ENCODE results near the gene WDR81. TPM values are rescaled to one million over a fixed set of nuclear protein-coding genes. Genes with fewer than 3 reads are reported as not detected.

WDR81 gene
- total and polyA plus RNA-seq, 8 donors, result 9.3 to 56.5 (median 13.6) TPM

DNA sequence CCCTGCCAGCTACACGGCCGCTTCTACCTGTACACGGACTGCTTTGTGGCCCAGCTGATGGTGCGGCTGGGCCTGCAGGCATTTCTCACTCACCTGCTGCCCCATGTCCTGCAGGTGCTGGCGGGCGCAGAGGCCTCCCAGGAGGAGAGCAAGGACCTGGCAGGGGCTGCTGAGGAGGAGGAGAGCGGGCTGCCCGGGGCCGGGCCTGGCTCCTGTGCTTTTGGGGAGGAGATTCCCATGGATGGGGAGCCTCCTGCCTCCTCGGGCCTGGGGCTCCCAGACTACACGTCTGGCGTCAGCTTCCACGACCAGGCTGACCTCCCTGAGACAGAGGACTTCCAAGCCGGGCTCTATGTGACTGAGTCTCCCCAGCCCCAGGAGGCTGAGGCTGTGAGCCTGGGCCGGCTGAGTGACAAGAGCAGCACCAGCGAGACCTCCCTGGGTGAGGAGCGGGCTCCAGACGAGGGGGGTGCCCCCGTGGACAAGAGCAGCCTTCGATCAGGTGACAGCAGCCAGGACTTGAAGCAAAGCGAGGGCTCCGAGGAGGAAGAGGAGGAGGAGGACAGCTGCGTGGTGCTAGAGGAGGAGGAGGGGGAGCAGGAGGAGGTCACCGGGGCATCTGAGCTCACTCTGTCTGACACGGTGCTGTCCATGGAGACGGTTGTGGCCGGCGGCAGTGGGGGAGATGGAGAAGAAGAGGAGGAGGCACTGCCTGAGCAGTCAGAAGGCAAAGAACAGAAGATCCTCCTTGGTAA lies 3.5 kb downstream of the WDR81 start:
- 86 to 92% (median 90%) methylated on average over 24 to 28 of the region's 28 CpGs for WGBS, 5 donors
- H3K27me3 ChIP-seq, result no peaks in the 10 kb centered on the region
- intact Hi-C loops (cut with DNase I; ENCODE audit: low total_unique reads), result loop anchor here (10.0 kb wide), 1 partner anchor 47 kb away; no protein-coding TSS in a partner anchor
- H3K4me3 ChIP-seq, result no peak overlapping the region
- DNase-seq, result peak in 1 of 2 donors; percentile 3
- peaks cover 37 to 79% (median 65%) of the 10 kb centered on the region in 4 donors for H3K4me1 ChIP-seq
- peak overlapping the region in 1 of 5 donors; percentile 88 for H3K27ac ChIP-seq
- H3K9me3 ChIP-seq, result no peaks in the 10 kb centered on the region
- peaks cover 31 to 69% (median 63%) of the 10 kb centered on the region in 4 donors for H3K36me3 ChIP-seq
- TF ChIP-seq, protein P1, sequence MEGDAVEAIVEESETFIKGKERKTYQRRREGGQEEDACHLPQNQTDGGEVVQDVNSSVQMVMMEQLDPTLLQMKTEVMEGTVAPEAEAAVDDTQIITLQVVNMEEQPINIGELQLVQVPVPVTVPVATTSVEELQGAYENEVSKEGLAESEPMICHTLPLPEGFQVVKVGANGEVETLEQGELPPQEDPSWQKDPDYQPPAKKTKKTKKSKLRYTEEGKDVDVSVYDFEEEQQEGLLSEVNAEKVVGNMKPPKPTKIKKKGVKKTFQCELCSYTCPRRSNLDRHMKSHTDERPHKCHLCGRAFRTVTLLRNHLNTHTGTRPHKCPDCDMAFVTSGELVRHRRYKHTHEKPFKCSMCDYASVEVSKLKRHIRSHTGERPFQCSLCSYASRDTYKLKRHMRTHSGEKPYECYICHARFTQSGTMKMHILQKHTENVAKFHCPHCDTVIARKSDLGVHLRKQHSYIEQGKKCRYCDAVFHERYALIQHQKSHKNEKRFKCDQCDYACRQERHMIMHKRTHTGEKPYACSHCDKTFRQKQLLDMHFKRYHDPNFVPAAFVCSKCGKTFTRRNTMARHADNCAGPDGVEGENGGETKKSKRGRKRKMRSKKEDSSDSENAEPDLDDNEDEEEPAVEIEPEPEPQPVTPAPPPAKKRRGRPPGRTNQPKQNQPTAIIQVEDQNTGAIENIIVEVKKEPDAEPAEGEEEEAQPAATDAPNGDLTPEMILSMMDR (IDR thresholded peaks at IDR 0.05), result no peak
- TF ChIP-seq EP300 (IDR thresholded peaks at IDR 0.05) (no peak), POLR2A (IDR thresholded peaks at IDR 0.05) (no peak), POLR2AphosphoS5 (IDR thresholded peaks at IDR 0.05) (no peak)

DNA sequence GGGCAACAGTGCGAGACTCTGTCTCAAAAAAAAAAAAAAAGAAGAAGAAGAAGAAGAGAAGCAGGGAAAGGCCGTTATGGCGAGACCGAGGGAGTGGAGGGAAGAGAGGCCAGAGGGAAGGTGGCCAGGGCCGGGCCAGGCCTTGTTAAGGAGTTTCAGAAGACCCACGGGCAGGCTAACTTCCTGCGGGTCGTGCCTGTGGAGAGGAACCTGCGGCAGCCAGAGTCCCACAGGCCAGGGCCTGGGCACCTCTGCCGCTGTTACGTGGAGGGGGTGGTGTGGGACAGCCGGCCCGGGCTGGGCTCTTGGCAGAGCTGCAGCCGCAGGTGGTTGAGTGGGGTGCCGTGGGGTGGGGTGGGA lies 5.4 kb downstream of the WDR81 start:
- DNase-seq, result no peak
- H3K27ac ChIP-seq, result peak overlapping the region; percentile 36 to 88 (median 82)
- H3K9me3 ChIP-seq, result no peaks in the 10 kb centered on the region
- intact Hi-C loops (cut with DNase I; ENCODE audit: low total_unique reads), result loop anchor here (10.0 kb wide), 1 partner anchor 45 kb away; no protein-coding TSS in a partner anchor
- TF ChIP-seq EP300 (IDR thresholded peaks at IDR 0.05), result no peak
- TF ChIP-seq, protein P1 (IDR thresholded peaks at IDR 0.05), result no peak
- no peak for TF ChIP-seq POLR2AphosphoS5 (IDR thresholded peaks at IDR 0.05)
- TF ChIP-seq POLR2A (IDR thresholded peaks at IDR 0.05), result no peak
- peaks cover 43 to 88% (median 82%) of the 10 kb centered on the region in 4 donors for H3K36me3 ChIP-seq
- H3K27me3 ChIP-seq, result no peaks in the 10 kb centered on the region
- H3K4me3 ChIP-seq, result peak overlapping the region in 3 of 4 donors; percentile 2 to 21 (median 3)
- WGBS, 5 donors, result 40 to 82% (median 64%) methylated on average over 10 to 15 of the region's 15 CpGs
- peaks cover 27 to 64% (median 52%) of the 10 kb centered on the region in 4 donors for H3K4me1 ChIP-seq

DNA sequence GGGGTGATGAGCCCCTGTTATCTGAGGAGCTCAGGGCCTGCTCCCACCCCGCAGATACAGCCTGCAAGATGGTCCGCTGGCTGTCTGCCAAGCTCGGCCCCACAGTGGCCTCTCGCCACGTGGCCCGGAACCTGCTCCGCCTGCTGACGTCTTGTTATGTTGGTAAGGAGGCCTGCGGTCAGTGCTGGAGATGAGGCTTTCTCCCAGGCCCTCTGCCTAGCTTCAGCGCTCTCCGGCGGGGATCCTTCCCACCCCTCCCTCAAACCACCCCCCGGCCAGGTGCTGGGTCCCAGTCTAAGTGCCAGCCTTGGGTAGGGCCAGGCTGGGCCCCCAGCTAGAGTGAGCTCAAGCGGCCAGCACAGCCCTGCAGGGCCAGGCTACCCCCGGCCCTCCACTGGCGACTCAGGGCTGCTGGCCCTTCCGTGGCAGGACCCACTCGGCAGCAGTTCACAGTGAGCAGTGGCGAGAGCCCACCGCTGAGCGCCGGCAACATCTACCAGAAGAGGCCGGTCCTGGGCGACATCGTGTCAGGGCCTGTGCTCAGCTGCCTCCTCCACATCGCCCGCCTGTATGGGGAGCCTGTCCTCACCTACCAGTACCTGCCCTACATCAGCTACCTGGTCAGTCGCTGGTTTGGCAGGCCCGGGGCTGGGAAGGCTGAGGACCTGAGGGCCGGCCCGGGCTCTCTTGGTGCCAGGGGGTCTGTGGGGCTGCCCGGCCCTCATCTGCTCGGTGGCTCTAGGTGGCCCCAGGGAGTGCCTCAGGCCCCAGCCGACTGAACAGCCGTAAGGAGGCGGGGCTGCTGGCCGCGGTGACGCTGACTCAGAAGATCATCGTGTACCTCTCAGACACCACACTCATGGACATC lies 6.1 kb downstream of the WDR81 start:
- Histone ChIP-seq H3K9me3 (no peaks in the 10 kb centered on the region), H3K36me3 (peaks cover 50 to 94% (median 88%) of the 10 kb centered on the region in 4 donors), H3K27me3 (no peaks in the 10 kb centered on the region), H3K4me3 (peak overlapping the region in 2 of 4 donors; percentile 2 to 21), H3K4me1 (peaks cover 23 to 58% (median 46%) of the 10 kb centered on the region in 4 donors), H3K27ac (peak overlapping the region; percentile 45 to 88 (median 82))
- TF ChIP-seq EP300 (IDR thresholded peaks at IDR 0.05) (no peak), POLR2AphosphoS5 (IDR thresholded peaks at IDR 0.05) (peak; percentile 20 to 59 (median 49))
- 65 to 83% (median 74%) methylated on average over 16 to 40 of the region's 40 CpGs for WGBS, 5 donors
- intact Hi-C loops (cut with DNase I; ENCODE audit: low total_unique reads), result no loop called here
- DNase-seq, result peak; percentile 61 to 92

DNA sequence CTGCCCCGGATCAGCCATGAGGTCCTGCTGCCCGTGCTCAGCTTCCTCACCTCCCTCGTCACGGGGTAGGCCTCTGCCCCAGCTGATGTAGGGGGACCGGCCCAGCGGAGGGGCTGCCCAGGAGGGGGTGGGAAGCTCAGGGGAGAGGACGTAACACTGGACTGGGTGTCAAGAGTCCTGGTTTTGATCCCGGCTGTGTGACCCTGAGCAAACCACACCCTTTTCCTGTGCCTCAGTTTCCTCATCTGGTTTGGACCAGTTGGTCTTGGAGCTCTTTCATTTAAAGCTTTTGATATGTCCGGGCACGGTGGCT lies 6.6 kb downstream of the WDR81 start:
- no peak overlapping the region for H3K4me3 ChIP-seq
- DNase-seq, result no peak
- H3K36me3 ChIP-seq, result peaks cover 55 to 97% (median 89%) of the 10 kb centered on the region in 4 donors
- no peaks in the 10 kb centered on the region for H3K27me3 ChIP-seq
- 83 to 92% (median 88%) methylated on average over 2 to 10 of the region's 10 CpGs for WGBS, 5 donors
- peaks cover 20 to 58% (median 46%) of the 10 kb centered on the region in 4 donors for H3K4me1 ChIP-seq
- no peaks in the 10 kb centered on the region for H3K9me3 ChIP-seq
- H3K27ac ChIP-seq, result peak overlapping the region in 4 of 5 donors; percentile 82 to 88 (median 83)
- intact Hi-C loops (cut with DNase I; ENCODE audit: low total_unique reads), result no loop called here
- TF ChIP-seq, protein P1 (IDR thresholded peaks at IDR 0.05), result no peak
- TF ChIP-seq EP300 (IDR thresholded peaks at IDR 0.05) (no peak), POLR2AphosphoS5 (IDR thresholded peaks at IDR 0.05) (no peak), POLR2A (IDR thresholded peaks at IDR 0.05) (no peak)

All from stomach (tissue), 9 donors.